HL-60 (cell line): ENCODE measurements around the gene HSCB.

Experiments used
- GABPA ChIP-seq: IDR thresholded peaks from 2 replicates; pipeline ENCODE4 v1.6.1; 2012; ENCODE audit warnings: low read depth
- POLR2AphosphoS5 ChIP-seq: IDR thresholded peaks from 2 replicates; pipeline ENCODE4 v1.6.1; 2012; ENCODE audit warnings: low read depth
- TF ChIP-seq, protein P1 (sequence below): IDR thresholded peaks from 2 replicates; pipeline ENCODE4 v1.6.1; 2012; ENCODE audit warnings: low read depth; ENCODE audit not compliant: insufficient replicate concordance
- TF ChIP-seq, protein P2 (sequence below): IDR thresholded peaks from one replicate; pipeline ENCODE4 v1.5.1; 2011; ENCODE audit warnings: low read length, control low read depth, inconsistent platforms; ENCODE audit not compliant: insufficient read depth

DNA sequence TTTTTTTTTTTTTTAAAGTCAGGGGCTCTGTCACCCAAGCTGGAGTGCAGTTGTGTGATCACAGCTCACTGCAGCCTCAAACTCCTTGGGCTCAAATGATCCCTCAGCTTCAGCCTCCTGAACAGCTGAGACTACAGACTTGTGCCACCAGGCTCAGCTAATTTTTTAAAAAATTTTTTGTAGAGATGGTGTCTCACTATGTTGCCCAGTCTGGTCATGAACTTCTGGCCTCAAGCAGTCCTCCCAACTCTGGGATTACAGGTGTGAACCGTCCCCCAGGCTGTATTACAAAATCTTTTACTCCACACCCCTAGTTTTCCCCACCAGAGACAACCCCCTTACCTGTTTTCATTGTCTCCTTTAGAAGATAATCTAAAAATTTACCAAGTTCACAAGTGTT is 32.5 kb downstream of the HSCB start:
- TF ChIP-seq, protein P1, sequence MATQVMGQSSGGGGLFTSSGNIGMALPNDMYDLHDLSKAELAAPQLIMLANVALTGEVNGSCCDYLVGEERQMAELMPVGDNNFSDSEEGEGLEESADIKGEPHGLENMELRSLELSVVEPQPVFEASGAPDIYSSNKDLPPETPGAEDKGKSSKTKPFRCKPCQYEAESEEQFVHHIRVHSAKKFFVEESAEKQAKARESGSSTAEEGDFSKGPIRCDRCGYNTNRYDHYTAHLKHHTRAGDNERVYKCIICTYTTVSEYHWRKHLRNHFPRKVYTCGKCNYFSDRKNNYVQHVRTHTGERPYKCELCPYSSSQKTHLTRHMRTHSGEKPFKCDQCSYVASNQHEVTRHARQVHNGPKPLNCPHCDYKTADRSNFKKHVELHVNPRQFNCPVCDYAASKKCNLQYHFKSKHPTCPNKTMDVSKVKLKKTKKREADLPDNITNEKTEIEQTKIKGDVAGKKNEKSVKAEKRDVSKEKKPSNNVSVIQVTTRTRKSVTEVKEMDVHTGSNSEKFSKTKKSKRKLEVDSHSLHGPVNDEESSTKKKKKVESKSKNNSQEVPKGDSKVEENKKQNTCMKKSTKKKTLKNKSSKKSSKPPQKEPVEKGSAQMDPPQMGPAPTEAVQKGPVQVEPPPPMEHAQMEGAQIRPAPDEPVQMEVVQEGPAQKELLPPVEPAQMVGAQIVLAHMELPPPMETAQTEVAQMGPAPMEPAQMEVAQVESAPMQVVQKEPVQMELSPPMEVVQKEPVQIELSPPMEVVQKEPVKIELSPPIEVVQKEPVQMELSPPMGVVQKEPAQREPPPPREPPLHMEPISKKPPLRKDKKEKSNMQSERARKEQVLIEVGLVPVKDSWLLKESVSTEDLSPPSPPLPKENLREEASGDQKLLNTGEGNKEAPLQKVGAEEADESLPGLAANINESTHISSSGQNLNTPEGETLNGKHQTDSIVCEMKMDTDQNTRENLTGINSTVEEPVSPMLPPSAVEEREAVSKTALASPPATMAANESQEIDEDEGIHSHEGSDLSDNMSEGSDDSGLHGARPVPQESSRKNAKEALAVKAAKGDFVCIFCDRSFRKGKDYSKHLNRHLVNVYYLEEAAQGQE, result no peak
- TF ChIP-seq GABPA, result no peak
- TF ChIP-seq, protein P2, sequence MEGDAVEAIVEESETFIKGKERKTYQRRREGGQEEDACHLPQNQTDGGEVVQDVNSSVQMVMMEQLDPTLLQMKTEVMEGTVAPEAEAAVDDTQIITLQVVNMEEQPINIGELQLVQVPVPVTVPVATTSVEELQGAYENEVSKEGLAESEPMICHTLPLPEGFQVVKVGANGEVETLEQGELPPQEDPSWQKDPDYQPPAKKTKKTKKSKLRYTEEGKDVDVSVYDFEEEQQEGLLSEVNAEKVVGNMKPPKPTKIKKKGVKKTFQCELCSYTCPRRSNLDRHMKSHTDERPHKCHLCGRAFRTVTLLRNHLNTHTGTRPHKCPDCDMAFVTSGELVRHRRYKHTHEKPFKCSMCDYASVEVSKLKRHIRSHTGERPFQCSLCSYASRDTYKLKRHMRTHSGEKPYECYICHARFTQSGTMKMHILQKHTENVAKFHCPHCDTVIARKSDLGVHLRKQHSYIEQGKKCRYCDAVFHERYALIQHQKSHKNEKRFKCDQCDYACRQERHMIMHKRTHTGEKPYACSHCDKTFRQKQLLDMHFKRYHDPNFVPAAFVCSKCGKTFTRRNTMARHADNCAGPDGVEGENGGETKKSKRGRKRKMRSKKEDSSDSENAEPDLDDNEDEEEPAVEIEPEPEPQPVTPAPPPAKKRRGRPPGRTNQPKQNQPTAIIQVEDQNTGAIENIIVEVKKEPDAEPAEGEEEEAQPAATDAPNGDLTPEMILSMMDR, result no peak
- no peak for TF ChIP-seq POLR2AphosphoS5
